ENCODE results near the gene PRKCZ. TPM values are rescaled to one million over a fixed set of nuclear protein-coding genes. Genes with fewer than 3 reads are reported as not detected.
A peak's percentile ranks its signal among the peaks of the same experiment; 100 is the strongest.

Gene PRKCZ
- total RNA-seq, 1 donor from 2014 or later, result 120 TPM

DNA sequence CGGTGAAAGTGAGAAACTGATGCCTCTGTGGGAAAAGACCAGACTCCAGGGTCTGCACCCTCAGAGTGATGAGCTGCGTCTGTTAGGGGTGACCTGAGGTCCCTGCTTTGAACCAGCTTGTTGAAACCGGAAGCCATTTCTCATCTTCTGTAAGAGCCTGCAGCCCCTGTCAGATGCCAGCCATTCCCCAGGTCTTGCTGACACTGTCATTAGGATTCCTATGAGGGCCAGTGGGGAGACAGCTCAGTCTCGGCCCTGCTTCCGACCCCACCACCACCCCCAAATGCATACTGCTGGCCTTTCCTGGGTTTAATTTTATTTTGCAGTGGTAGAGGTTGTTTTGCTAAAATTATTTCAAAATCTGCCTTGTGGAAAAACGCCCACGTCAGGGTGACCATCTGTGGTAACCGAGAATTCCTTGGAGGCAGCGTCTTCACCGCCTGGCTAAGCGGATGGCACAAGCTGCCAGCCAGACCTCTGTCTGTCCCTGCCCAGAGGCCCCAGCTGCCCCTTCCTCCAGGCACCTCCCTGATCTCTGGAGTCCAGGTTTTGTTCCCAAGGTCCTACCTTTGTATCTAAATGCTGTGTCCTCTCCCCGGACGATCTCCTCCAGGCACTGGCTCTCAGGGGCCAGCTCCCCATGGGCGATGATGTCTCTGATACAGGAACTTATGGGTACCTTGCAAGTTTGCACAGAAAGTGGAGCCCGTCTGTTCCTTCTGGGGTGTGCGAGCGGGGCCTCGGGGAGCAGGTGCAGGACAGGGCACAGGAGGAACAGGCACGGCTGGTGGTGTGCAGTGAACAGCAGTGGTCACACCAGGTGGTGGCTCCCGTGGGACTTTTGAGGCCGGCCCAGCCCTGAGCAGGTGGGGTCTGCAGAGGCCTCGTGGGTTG lies 49.9 kb downstream of the PRKCZ start:
- Mint-ChIP-seq H3K27ac (ENCODE audit: unreplicated experiment) (peak overlapping the region; percentile 98), H3K4me3 (ENCODE audit: unreplicated experiment) (peak overlapping the region; percentile 82), H3K27me3 (ENCODE audit: unreplicated experiment) (peaks cover 19% of the 10 kb centered on the region), H3K9me3 (ENCODE audit: unreplicated experiment) (peaks cover 24% of the 10 kb centered on the region), H3K4me1 (ENCODE audit: low read depth, unreplicated experiment) (peaks cover 33% of the 10 kb centered on the region), H3K36me3 (ENCODE audit: unreplicated experiment) (peaks cover 13% of the 10 kb centered on the region)
- DNase-seq, result peak; percentile 67
- TF ChIP-seq, protein P1, sequence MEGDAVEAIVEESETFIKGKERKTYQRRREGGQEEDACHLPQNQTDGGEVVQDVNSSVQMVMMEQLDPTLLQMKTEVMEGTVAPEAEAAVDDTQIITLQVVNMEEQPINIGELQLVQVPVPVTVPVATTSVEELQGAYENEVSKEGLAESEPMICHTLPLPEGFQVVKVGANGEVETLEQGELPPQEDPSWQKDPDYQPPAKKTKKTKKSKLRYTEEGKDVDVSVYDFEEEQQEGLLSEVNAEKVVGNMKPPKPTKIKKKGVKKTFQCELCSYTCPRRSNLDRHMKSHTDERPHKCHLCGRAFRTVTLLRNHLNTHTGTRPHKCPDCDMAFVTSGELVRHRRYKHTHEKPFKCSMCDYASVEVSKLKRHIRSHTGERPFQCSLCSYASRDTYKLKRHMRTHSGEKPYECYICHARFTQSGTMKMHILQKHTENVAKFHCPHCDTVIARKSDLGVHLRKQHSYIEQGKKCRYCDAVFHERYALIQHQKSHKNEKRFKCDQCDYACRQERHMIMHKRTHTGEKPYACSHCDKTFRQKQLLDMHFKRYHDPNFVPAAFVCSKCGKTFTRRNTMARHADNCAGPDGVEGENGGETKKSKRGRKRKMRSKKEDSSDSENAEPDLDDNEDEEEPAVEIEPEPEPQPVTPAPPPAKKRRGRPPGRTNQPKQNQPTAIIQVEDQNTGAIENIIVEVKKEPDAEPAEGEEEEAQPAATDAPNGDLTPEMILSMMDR (IDR thresholded peaks at IDR 0.05; ENCODE audit: partially characterized antibody, unreplicated experiment), result no peak

DNA sequence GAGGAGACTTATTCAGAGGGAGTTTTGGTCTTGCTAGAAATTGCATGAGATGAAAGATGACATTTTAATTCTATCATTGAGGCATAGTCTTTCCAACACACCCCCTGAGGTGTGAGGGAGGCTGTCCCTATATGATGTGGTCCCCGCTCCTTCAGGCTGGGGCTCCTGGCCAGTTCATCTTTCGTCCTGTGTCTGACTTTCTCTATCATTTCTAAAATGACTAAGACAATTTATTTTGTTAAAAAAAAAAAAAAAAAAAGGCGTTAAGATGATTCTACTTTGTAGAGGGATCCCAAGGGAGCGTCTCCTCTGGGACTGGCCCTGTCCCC lies 50.5 kb downstream of the PRKCZ start:
- H3K9me3 Mint-ChIP-seq (ENCODE audit: unreplicated experiment), result peaks cover 24% of the 10 kb centered on the region
- peaks cover 13% of the 10 kb centered on the region for H3K36me3 Mint-ChIP-seq (ENCODE audit: unreplicated experiment)

DNA sequence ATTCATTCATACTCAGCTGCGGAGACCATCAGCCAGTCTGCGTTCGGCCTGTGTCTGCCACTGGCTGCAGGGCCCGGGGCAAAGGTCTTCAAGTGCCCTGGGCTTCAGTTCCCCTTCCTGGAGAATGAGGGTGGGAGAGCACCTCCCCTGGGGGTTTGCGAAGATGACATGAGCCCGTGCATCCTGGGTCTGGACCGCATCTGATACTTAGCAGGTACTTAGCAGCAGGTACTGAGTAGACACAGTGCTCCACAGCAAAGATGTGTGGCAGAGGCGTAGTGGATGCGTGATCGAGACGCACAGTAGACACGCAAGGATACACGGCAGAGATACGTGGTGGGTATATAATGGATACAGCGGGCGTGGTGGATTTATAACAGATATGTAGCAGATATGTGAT lies 51.3 kb downstream of the PRKCZ start:
- no peak for DNase-seq
- TF ChIP-seq, protein P1 (IDR thresholded peaks at IDR 0.05; ENCODE audit: partially characterized antibody, unreplicated experiment), result no peak
- Mint-ChIP-seq H3K4me3 (ENCODE audit: unreplicated experiment) (peak overlapping the region; percentile 63), H3K27ac (ENCODE audit: unreplicated experiment) (peak overlapping the region; percentile 57), H3K27me3 (ENCODE audit: unreplicated experiment) (peaks cover 17% of the 10 kb centered on the region), H3K36me3 (ENCODE audit: unreplicated experiment) (peaks cover 13% of the 10 kb centered on the region), H3K4me1 (ENCODE audit: low read depth, unreplicated experiment) (peaks cover 29% of the 10 kb centered on the region), H3K9me3 (ENCODE audit: unreplicated experiment) (peaks cover 21% of the 10 kb centered on the region)

More for the DNA sequence above, 50.5 kb downstream of the PRKCZ start:
- TF ChIP-seq, protein P1 (IDR thresholded peaks at IDR 0.05; ENCODE audit: partially characterized antibody, unreplicated experiment), result no peak
- Mint-ChIP-seq H3K4me3 (ENCODE audit: unreplicated experiment) (peak overlapping the region; percentile 82), H3K27ac (ENCODE audit: unreplicated experiment) (peak overlapping the region; percentile 98), H3K4me1 (ENCODE audit: low read depth, unreplicated experiment) (peaks cover 33% of the 10 kb centered on the region), H3K27me3 (ENCODE audit: unreplicated experiment) (peaks cover 19% of the 10 kb centered on the region)
- DNase-seq, result no peak

DNA sequence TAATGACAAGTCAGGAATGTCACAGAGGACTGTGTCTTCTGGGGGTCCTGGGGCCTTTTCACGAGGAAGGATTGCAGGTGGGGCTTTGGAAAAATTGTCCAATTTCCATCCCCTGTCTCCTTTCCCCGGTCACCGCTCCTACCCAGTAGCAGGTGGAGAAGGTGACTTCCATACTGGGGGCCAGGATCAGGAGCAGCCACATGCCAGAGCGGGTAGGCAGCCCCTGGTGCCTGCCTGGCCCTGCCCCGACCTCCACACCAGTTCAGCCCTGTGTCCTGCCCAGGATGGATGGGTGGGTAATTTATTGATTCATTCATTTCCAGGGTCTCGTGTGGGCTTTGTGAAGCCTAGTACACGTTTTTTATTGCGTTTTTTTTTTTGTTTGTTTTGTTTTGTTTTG lies 51.7 kb downstream of the PRKCZ start:
- Mint-ChIP-seq H3K27ac (ENCODE audit: unreplicated experiment) (no peak overlapping the region), H3K4me3 (ENCODE audit: unreplicated experiment) (no peak overlapping the region), H3K27me3 (ENCODE audit: unreplicated experiment) (peaks cover 18% of the 10 kb centered on the region), H3K36me3 (ENCODE audit: unreplicated experiment) (peaks cover 13% of the 10 kb centered on the region), H3K4me1 (ENCODE audit: low read depth, unreplicated experiment) (peaks cover 29% of the 10 kb centered on the region), H3K9me3 (ENCODE audit: unreplicated experiment) (peaks cover 23% of the 10 kb centered on the region)
- no peak for DNase-seq
- TF ChIP-seq, protein P1 (IDR thresholded peaks at IDR 0.05; ENCODE audit: partially characterized antibody, unreplicated experiment), result no peak

DNA sequence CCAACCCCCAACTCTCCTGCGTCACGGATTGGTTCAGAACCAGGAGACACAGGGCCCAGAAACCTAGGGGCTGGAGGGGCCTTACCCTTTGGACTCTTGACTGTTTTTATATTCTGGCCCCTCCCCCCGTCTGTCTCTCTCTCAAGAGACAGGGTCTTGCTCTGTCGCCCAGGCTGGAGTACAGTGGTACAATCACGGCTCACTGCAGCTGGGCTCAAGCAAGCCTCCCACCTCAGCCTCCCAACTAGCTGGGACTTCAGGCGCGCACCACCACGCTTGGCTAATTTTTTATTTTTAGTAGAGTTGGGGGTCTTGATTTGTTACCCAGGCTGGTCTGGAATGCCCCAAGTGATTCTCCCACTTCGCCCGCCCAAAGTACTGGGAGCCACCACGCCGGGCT lies 52.5 kb downstream of the PRKCZ start:
- no peak for DNase-seq
- Mint-ChIP-seq H3K4me3 (ENCODE audit: unreplicated experiment) (no peak overlapping the region), H3K27ac (ENCODE audit: unreplicated experiment) (peak overlapping the region; percentile 84), H3K27me3 (ENCODE audit: unreplicated experiment) (peaks cover 21% of the 10 kb centered on the region), H3K36me3 (ENCODE audit: unreplicated experiment) (peaks cover 11% of the 10 kb centered on the region), H3K4me1 (ENCODE audit: low read depth, unreplicated experiment) (peaks cover 32% of the 10 kb centered on the region), H3K9me3 (ENCODE audit: unreplicated experiment) (peaks cover 23% of the 10 kb centered on the region)
- TF ChIP-seq, protein P1 (IDR thresholded peaks at IDR 0.05; ENCODE audit: partially characterized antibody, unreplicated experiment), result no peak

Data from glutamatergic neuron (in vitro differentiated cells).